ENCODE measurements around the gene PLB1.

DNA sequence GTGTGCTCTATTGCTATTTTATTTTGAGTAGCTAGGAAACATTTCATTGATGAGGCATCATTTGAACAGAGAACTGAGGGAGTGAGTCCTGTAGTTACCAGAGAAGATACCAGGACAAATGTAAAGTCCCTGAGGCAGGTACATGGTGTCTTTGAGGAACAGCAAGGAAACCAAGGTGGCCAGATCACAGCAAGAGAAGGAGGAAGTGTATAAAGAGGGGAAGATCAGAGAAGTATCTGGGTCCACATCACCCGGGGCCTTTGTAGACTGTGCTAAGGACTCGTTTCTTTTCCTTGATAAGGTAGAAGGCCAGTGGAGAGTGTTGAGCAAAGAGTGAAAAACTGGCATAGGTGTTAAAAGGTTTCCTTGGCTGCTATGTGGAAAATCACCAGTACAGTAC is 34.8 kb upstream of the PLB1 start:
- no peak for TF ChIP-seq POLR2AphosphoS5 (IDR thresholded peaks at IDR 0.05; ENCODE audit: low read depth, low read length)
- no peak for TF ChIP-seq TAF1 (IDR thresholded peaks at IDR 0.05; ENCODE audit: borderline replicate concordance, low read depth, low read length)
- no peak for TF ChIP-seq POLR2A (IDR thresholded peaks at IDR 0.05; ENCODE audit: low read depth, low read length)

All from GM12892 (cell line).